HG03442 (cell line): ENCODE results near the gene GIPR.

Experiments used
- ATAC-seq: cut with Tn5 transposase; IDR thresholded peaks from one replicate; pipeline ENCODE4 v1.9.1; 2021; ENCODE audit warnings: mild to moderate bottlenecking, moderate library complexity; ENCODE audit not compliant: unreplicated experiment

Gene GIPR

GRCh38 chr19:45645068-45645630, 22.9 kb upstream of the GIPR start:
- ATAC-seq, result no peak

GRCh38 chr19:45645631-45646344, 22.2 kb upstream of the GIPR start:
- ATAC-seq, result no peak

GRCh38 chr19:45646345-45646698, 21.7 kb upstream of the GIPR start:
- ATAC-seq, result no peak

- no peak for ATAC-seq
Observed at GRCh38 chr19:45650722-45651121, 17.3 kb upstream of the GIPR start.

- no peak for ATAC-seq
Observed at GRCh38 chr19:45653634-45654033, 14.4 kb upstream of the GIPR start.

GRCh38 chr19:45655073-45655472, 12.9 kb upstream of the GIPR start:
- no peak for ATAC-seq

GRCh38 chr19:45657520-45658167, 10.4 kb upstream of the GIPR start:
- ATAC-seq, result no peak

- ATAC-seq, result no peak
Observed at GRCh38 chr19:45659096-45659729, 8.8 kb upstream of the GIPR start.

GRCh38 chr19:45660636-45661035, 7.4 kb upstream of the GIPR start:
- ATAC-seq, result no peak

GRCh38 chr19:45663800-45664199, 4.2 kb upstream of the GIPR start:
- no peak for ATAC-seq

GRCh38 chr19:45664575-45664974, 3.4 kb upstream of the GIPR start:
- ATAC-seq, result no peak

GRCh38 chr19:45668342-45668871, 386 bp downstream of the GIPR start:
- no peak for ATAC-seq

- no peak for ATAC-seq
Observed at GRCh38 chr19:45670670-45671453, 2.8 kb downstream of the GIPR start.

- no peak for ATAC-seq
Observed at GRCh38 chr19:45674946-45675345, 6.9 kb downstream of the GIPR start.

GRCh38 chr19:45676851-45677263, 8.8 kb downstream of the GIPR start:
- peak; percentile 28 for ATAC-seq

GRCh38 chr19:45677351-45678230, 9.6 kb downstream of the GIPR start:
- peak; percentile 31 for ATAC-seq

- no peak for ATAC-seq
Observed at GRCh38 chr19:45681391-45682015, 13.5 kb downstream of the GIPR start.

GRCh38 chr19:45682117-45682516, 14.1 kb downstream of the GIPR start:
- ATAC-seq, result no peak

- no peak for ATAC-seq
Observed at GRCh38 chr19:45682908-45683307, 14.9 kb downstream of the GIPR start.
